HepG2 (cell line): ENCODE data around the gene IGSF8. TPM values are rescaled to one million over a fixed set of nuclear protein-coding genes. Genes with fewer than 3 reads are reported as not detected.

Experiments used
- GPN1 ChIP-seq: sonication (generic); formaldehyde crosslinking; IDR thresholded peaks from 2 replicates; pipeline ENCODE4 v1.5.1; 2020; ENCODE audit warnings: missing genetic modification reagents, borderline replicate concordance
- IRF2 ChIP-seq: IDR thresholded peaks from 2 replicates; pipeline ENCODE4 v1.6.1; 2018; ENCODE audit warnings: missing genetic modification reagents, missing compliant biosample characterization
- MEIS2 ChIP-seq: sonication (generic); formaldehyde crosslinking; IDR thresholded peaks from 2 replicates; pipeline ENCODE4 v1.9.0; 2021; ENCODE audit warnings: mild to moderate bottlenecking, missing genetic modification reagents
- NCOR1 ChIP-seq: fragments of 200-600 bp; sonication (generic); IDR thresholded peaks from 2 replicates; pipeline ENCODE4 v1.7.0; 2017; ENCODE audit warnings: antibody characterized with exemption, low read length, borderline replicate concordance
- POLR2AphosphoS5 ChIP-seq: IDR thresholded peaks from 2 replicates; pipeline ENCODE4 v1.6.1; 2012; ENCODE audit warnings: low read depth, low read length
- RBM39 ChIP-seq: fragments of 200-400 bp; formaldehyde crosslinking; IDR thresholded peaks from one replicate; pipeline ENCODE4 v1.6.1; 2018; ENCODE audit warnings: antibody characterized with exemption, mild to moderate bottlenecking, low read depth, low read length; ENCODE audit not compliant: poor library complexity, severe bottlenecking
- SIN3A ChIP-seq: IDR thresholded peaks from 2 replicates; pipeline ENCODE4 v1.6.1; 2011; ENCODE audit warnings: low read depth, mild to moderate bottlenecking, control low read depth, low read length, borderline replicate concordance
- SRF ChIP-seq: IDR thresholded peaks from 2 replicates; pipeline ENCODE4 v1.6.1; 2011; ENCODE audit warnings: mild to moderate bottlenecking, low read depth, low read length, moderate library complexity
- TBX2 ChIP-seq: sonication (generic); formaldehyde crosslinking; IDR thresholded peaks from 2 replicates; pipeline ENCODE4 v1.5.0; 2020; ENCODE audit warnings: missing genetic modification reagents, mild to moderate bottlenecking, borderline replicate concordance
- TEF ChIP-seq: sonication (generic); formaldehyde crosslinking; IDR thresholded peaks from 2 replicates; pipeline ENCODE4 v1.5.0; 2020; ENCODE audit warnings: missing genetic modification reagents
- ZBTB25 ChIP-seq: IDR thresholded peaks from 2 replicates; pipeline ENCODE4 v1.6.1; 2018; ENCODE audit warnings: missing genetic modification reagents
- ZNF275 ChIP-seq: sonication (generic); formaldehyde crosslinking; IDR thresholded peaks from 2 replicates; pipeline ENCODE4 v1.8.0; 2022; ENCODE audit warnings: missing genetic modification reagents, mild to moderate bottlenecking, inconsistent platforms, borderline replicate concordance
- ZNF331 ChIP-seq: sonication (generic); formaldehyde crosslinking; IDR thresholded peaks from 2 replicates; pipeline ENCODE4 v1.4.0; 2020; ENCODE audit warnings: missing genetic modification reagents
- ZNF34 ChIP-seq: sonication (generic); formaldehyde crosslinking; IDR thresholded peaks from 2 replicates; pipeline ENCODE4 v1.4.0; 2020; ENCODE audit warnings: mild to moderate bottlenecking, missing genetic modification reagents, borderline replicate concordance
- ZNF569 ChIP-seq: sonication (generic); formaldehyde crosslinking; IDR thresholded peaks from 2 replicates; pipeline ENCODE4 v1.5.0; 2020; ENCODE audit warnings: mild to moderate bottlenecking, missing genetic modification reagents, moderate library complexity, borderline replicate concordance
- ZNF709 ChIP-seq: sonication (generic); formaldehyde crosslinking; IDR thresholded peaks from 2 replicates; pipeline ENCODE4 v1.5.0; 2020; ENCODE audit warnings: mild to moderate bottlenecking, missing genetic modification reagents
- ZSCAN20 ChIP-seq: sonication (generic); formaldehyde crosslinking; IDR thresholded peaks from 2 replicates; pipeline ENCODE4 v1.4.0; 2020; ENCODE audit warnings: missing genetic modification reagents, mild to moderate bottlenecking, borderline replicate concordance
- polyA plus RNA-seq, 8 experiments: library from polyadenylated mRNA; depleted of rRNA in 3 of 8; stranded (reverse) in 7 of 8; unstranded in 1 of 8; fragments of >200 nt; fragmentation: Illumina TruSeq in 4 of 8; extraction: Trizol in 4 of 8; gene quantifications; 2 replicates each; pipeline versions ENCODE4 v1.2.1 to v1.2.3, GENCODE V29; 2011 to 2016; ENCODE audit warnings: low read depth in 4 of 8, missing spikeins in 1 of 8, mixed read lengths in 1 of 8; ENCODE audit not compliant: insufficient read depth in 1 of 8
- total RNA-seq, 5 experiments: library from RNA; depleted of rRNA; stranded (reverse); fragments of >200 nt; fragmentation: Illumina TruSeq; extraction: Trizol; gene quantifications; 2 replicates each; pipeline ENCODE4 v1.2.3, GENCODE V29; 2016; ENCODE audit warnings: low read depth in 1 of 5
- TF ChIP-seq, protein P1 (sequence below), 2 experiments: sonication (generic) in 1 of 2; formaldehyde crosslinking in 1 of 2; IDR thresholded peaks; 2 replicates each; pipeline versions ENCODE4 v1.4.0 to v1.6.1; 2018 to 2020; ENCODE audit warnings: missing genetic modification reagents in 2 of 2, borderline replicate concordance in 1 of 2, low read depth in 1 of 2, mild to moderate bottlenecking in 1 of 2, missing biosample characterization in 1 of 2
- TF ChIP-seq, protein P2 (sequence below): IDR thresholded peaks from 2 replicates; pipeline ENCODE4 v1.4.0; 2020; ENCODE audit warnings: mild to moderate bottlenecking, missing genetic modification reagents

Gene IGSF8
- total and polyA plus RNA-seq, 2 of the 13 experiments (the other 11 are each of a cell fraction or from before 2014, with no cell fraction given) = 24.0 to 41.0 TPM

- TF ChIP-seq, protein P1, sequence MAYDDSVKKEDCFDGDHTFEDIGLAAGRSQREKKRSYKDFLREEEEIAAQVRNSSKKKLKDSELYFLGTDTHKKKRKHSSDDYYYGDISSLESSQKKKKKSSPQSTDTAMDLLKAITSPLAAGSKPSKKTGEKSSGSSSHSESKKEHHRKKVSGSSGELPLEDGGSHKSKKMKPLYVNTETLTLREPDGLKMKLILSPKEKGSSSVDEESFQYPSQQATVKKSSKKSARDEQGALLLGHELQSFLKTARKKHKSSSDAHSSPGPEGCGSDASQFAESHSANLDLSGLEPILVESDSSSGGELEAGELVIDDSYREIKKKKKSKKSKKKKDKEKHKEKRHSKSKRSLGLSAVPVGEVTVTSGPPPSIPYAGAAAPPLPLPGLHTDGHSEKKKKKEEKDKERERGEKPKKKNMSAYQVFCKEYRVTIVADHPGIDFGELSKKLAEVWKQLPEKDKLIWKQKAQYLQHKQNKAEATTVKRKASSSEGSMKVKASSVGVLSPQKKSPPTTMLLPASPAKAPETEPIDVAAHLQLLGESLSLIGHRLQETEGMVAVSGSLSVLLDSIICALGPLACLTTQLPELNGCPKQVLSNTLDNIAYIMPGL (CRISPR knock-in tag; IDR thresholded peaks at IDR 0.05; ENCODE audit: borderline replicate concordance in 1 of 2, low read depth in 1 of 2) = peak; percentile 35 to 73; a peak in 3 of 4 replicates
- peak; percentile 33; the same call in 1 of the 2 replicates for TF ChIP-seq MEIS2 (CRISPR knock-in tag)
- TF ChIP-seq ZNF34 (CRISPR knock-in tag) = no peak
- TF ChIP-seq SIN3A = peak; percentile 35; the same call in 1 of the 2 replicates
- no peak for TF ChIP-seq GPN1 (CRISPR knock-in tag)
- peak; percentile 43; the same call in 1 of the 2 replicates for TF ChIP-seq POLR2AphosphoS5
- peak; percentile 100 for TF ChIP-seq TEF
- TF ChIP-seq ZSCAN20 = no peak
- no peak for TF ChIP-seq NCOR1
- peak; percentile 35; the same call in 1 of the 2 replicates for TF ChIP-seq TBX2 (CRISPR knock-in tag)
- peak; percentile 59; the same call in 1 of the 2 replicates for TF ChIP-seq ZNF709 (CRISPR knock-in tag)
- no peak for TF ChIP-seq SRF
- no peak for TF ChIP-seq ZNF569 (CRISPR knock-in tag)
- TF ChIP-seq, protein P2, sequence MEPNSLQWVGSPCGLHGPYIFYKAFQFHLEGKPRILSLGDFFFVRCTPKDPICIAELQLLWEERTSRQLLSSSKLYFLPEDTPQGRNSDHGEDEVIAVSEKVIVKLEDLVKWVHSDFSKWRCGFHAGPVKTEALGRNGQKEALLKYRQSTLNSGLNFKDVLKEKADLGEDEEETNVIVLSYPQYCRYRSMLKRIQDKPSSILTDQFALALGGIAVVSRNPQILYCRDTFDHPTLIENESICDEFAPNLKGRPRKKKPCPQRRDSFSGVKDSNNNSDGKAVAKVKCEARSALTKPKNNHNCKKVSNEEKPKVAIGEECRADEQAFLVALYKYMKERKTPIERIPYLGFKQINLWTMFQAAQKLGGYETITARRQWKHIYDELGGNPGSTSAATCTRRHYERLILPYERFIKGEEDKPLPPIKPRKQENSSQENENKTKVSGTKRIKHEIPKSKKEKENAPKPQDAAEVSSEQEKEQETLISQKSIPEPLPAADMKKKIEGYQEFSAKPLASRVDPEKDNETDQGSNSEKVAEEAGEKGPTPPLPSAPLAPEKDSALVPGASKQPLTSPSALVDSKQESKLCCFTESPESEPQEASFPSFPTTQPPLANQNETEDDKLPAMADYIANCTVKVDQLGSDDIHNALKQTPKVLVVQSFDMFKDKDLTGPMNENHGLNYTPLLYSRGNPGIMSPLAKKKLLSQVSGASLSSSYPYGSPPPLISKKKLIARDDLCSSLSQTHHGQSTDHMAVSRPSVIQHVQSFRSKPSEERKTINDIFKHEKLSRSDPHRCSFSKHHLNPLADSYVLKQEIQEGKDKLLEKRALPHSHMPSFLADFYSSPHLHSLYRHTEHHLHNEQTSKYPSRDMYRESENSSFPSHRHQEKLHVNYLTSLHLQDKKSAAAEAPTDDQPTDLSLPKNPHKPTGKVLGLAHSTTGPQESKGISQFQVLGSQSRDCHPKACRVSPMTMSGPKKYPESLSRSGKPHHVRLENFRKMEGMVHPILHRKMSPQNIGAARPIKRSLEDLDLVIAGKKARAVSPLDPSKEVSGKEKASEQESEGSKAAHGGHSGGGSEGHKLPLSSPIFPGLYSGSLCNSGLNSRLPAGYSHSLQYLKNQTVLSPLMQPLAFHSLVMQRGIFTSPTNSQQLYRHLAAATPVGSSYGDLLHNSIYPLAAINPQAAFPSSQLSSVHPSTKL (CRISPR knock-in tag) = no peak; the same call in 1 of the 2 replicates
- TF ChIP-seq ZNF275 (CRISPR knock-in tag) = 0 out of 2 replicates have a peak, but pooled peaks have one; percentile 48
- TF ChIP-seq ZBTB25 (CRISPR knock-in tag) = peak; percentile 59; the same call in 1 of the 2 replicates
- no peak for TF ChIP-seq RBM39
- TF ChIP-seq ZNF331 = peak; percentile 57; the same call in 1 of the 2 replicates
- TF ChIP-seq IRF2 (CRISPR knock-in tag) = 0 out of 2 replicates have a peak, but pooled peaks have one; percentile 19
Observed at GRCh38 chr1:160101037-160101716, 2.8 kb upstream of the IGSF8 start (continued).
